ENCODE measurements around the gene MACC1. TPM values are rescaled to one million over a fixed set of nuclear protein-coding genes. Genes with fewer than 3 reads are reported as not detected.

The MACC1 gene
- total and polyA plus RNA-seq, 2 of the 13 experiments (the other 11 are each of a cell fraction or from before 2014, with no cell fraction given) = 0.04 TPM; not detected in 1

DNA sequence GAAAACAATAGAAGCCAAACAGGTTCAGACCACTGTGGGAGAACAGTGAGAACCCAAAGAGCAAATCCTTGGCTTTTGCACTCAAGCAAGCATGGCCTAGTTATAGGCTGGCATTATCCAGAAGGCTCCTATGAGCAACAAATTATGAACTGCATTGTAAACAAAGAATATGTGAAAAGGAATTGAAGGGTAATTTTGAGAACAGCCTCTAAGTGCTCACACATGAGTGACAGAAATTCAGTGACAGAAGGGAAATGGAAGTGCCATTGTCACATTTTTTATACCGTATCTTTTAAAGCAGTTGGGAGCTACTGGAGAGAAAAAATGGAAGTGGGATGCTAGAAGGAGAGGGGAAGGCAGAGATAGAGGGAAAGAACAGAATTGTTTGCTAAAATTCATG is 114.2 kb downstream of the MACC1 start (continued):
- TF ChIP-seq, protein P1, sequence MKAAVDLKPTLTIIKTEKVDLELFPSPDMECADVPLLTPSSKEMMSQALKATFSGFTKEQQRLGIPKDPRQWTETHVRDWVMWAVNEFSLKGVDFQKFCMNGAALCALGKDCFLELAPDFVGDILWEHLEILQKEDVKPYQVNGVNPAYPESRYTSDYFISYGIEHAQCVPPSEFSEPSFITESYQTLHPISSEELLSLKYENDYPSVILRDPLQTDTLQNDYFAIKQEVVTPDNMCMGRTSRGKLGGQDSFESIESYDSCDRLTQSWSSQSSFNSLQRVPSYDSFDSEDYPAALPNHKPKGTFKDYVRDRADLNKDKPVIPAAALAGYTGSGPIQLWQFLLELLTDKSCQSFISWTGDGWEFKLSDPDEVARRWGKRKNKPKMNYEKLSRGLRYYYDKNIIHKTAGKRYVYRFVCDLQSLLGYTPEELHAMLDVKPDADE (CRISPR knock-in tag; IDR thresholded peaks at IDR 0.05) = no peak
- TF ChIP-seq HMGA1 (CRISPR knock-in tag; conservative IDR thresholded peaks at IDR 0.05) (no peak), ZFP36L2 (CRISPR knock-in tag; IDR thresholded peaks at IDR 0.05) (no peak), HIVEP1 (CRISPR knock-in tag; IDR thresholded peaks at IDR 0.05) (no peak)

DNA sequence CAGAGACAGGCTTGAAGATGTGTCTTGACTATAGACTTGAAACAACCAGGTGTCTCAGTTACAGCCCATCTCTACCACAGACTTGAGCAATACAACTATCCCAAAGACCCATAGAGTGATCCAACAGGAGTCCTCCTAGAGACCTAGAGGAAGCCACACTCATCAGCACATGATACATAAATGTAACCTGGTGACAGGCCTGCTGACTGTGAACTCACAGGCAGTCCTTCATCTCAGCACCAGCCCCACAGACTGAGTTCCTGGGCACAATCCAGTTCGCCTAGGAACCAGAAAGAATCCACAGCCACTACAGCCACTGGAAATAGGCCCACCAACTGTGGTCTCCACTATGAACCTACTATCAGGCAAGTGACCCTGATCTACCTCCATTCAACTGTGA is 121.3 kb downstream of the MACC1 start:
- no peak for ATAC-seq
- Histone ChIP-seq H3K4me1 (ENCODE audit: insufficient read depth, low read length) (no peaks in the 10 kb centered on the region), H3K79me2 (ENCODE audit: insufficient read depth, low read length) (no peaks in the 10 kb centered on the region), H3K4me2 (ENCODE audit: low read depth, low read length) (no peak overlapping the region), H3K36me3 (replicated peaks in 1 of 2; ENCODE audit: control insufficient read depth in 1 of 2, insufficient read depth in 2 of 2, low read length in 2 of 2) (no peaks in the 10 kb centered on the region), H4K20me1 (ENCODE audit: insufficient read depth, low read length) (no peaks in the 10 kb centered on the region), H3K9me3 (ENCODE audit: low read length) (peaks cover 11% of the 10 kb centered on the region; the same call in 1 of the 2 replicates), H3K9ac (ENCODE audit: insufficient read depth, low read depth, low read length) (no peak overlapping the region), H2AFZ (ENCODE audit: low read length) (no peak overlapping the region), H3K4me3 (replicated peaks in 1 of 3; ENCODE audit: insufficient read depth in 1 of 3, low read depth in 2 of 3, low read length in 3 of 3) (no peak overlapping the region), H3K27me3 (ENCODE audit: control insufficient read depth in 1 of 2, insufficient read depth in 2 of 2, low read length in 2 of 2) (no peaks in the 10 kb centered on the region), H3K27ac (ENCODE audit: extremely low read length, insufficient read depth, low read length) (no peak overlapping the region)
- no CpG with 5 or more reads among the region's 1 CpG for WGBS (ENCODE audit: low lambda C conversion rate)
- no TSS peak for BruUV-seq (replicated peaks)
- no peak for DNase-seq (ENCODE audit: low spot score)
- in situ Hi-C loops (cut with HindIII; ENCODE audit: extremely low pct_ligation_motif_present, low pct_unique_long_range_greater_than_20kb) (no loop called here), intact Hi-C loops (cut with micrococcal nuclease; ENCODE audit: unreplicated experiment) (no loop called here)
- FAIRE-seq = no peak
- ChIA-PET POLR2A (no interaction called here), CTCF (ENCODE audit: low intra/inter-chr PET ratio, low total read pairs) (no interaction called here)
- TF ChIP-seq HHEX (CRISPR knock-in tag; IDR thresholded peaks at IDR 0.05) (no peak), TOE1 (CRISPR knock-in tag; IDR thresholded peaks at IDR 0.05) (no peak), SSRP1 (CRISPR knock-in tag; IDR thresholded peaks at IDR 0.05) (no peak), ZNF589 (CRISPR knock-in tag; conservative IDR thresholded peaks at IDR 0.05) (no peak), ZNF772 (CRISPR knock-in tag; IDR thresholded peaks at IDR 0.05) (no peak), ZFP82 (CRISPR knock-in tag; IDR thresholded peaks at IDR 0.05; ENCODE audit: borderline replicate concordance) (no peak), ZNF792 (CRISPR knock-in tag; IDR thresholded peaks at IDR 0.05) (no peak), KLF13 (CRISPR knock-in tag; IDR thresholded peaks at IDR 0.05) (no peak), MAFF (IDR thresholded peaks at IDR 0.05; ENCODE audit: low read depth, low read length) (no peak), HDAC6 (IDR thresholded peaks at IDR 0.05; ENCODE audit: low read depth, low read length) (no peak), KLF11 (CRISPR knock-in tag; IDR thresholded peaks at IDR 0.05) (no peak)
- TF ChIP-seq, protein P2, sequence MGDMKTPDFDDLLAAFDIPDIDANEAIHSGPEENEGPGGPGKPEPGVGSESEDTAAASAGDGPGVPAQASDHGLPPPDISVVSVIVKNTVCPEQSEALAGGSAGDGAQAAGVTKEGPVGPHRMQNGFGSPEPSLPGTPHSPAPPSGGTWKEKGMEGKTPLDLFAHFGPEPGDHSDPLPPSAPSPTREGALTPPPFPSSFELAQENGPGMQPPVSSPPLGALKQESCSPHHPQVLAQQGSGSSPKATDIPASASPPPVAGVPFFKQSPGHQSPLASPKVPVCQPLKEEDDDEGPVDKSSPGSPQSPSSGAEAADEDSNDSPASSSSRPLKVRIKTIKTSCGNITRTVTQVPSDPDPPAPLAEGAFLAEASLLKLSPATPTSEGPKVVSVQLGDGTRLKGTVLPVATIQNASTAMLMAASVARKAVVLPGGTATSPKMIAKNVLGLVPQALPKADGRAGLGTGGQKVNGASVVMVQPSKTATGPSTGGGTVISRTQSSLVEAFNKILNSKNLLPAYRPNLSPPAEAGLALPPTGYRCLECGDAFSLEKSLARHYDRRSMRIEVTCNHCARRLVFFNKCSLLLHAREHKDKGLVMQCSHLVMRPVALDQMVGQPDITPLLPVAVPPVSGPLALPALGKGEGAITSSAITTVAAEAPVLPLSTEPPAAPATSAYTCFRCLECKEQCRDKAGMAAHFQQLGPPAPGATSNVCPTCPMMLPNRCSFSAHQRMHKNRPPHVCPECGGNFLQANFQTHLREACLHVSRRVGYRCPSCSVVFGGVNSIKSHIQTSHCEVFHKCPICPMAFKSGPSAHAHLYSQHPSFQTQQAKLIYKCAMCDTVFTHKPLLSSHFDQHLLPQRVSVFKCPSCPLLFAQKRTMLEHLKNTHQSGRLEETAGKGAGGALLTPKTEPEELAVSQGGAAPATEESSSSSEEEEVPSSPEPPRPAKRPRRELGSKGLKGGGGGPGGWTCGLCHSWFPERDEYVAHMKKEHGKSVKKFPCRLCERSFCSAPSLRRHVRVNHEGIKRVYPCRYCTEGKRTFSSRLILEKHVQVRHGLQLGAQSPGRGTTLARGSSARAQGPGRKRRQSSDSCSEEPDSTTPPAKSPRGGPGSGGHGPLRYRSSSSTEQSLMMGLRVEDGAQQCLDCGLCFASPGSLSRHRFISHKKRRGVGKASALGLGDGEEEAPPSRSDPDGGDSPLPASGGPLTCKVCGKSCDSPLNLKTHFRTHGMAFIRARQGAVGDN (CRISPR knock-in tag; IDR thresholded peaks at IDR 0.05) = no peak
- TF ChIP-seq, protein P3, sequence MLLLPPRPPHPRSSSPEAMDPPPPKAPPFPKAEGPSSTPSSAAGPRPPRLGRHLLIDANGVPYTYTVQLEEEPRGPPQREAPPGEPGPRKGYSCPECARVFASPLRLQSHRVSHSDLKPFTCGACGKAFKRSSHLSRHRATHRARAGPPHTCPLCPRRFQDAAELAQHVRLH (CRISPR knock-in tag; IDR thresholded peaks at IDR 0.05; ENCODE audit: borderline replicate concordance, low read depth) = no peak
- TF ChIP-seq, protein P4, sequence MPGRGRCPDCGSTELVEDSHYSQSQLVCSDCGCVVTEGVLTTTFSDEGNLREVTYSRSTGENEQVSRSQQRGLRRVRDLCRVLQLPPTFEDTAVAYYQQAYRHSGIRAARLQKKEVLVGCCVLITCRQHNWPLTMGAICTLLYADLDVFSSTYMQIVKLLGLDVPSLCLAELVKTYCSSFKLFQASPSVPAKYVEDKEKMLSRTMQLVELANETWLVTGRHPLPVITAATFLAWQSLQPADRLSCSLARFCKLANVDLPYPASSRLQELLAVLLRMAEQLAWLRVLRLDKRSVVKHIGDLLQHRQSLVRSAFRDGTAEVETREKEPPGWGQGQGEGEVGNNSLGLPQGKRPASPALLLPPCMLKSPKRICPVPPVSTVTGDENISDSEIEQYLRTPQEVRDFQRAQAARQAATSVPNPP (CRISPR knock-in tag; IDR thresholded peaks at IDR 0.05) = no peak
